ENCODE measurements around the gene ZNF319.

The ZNF319 gene

DNA sequence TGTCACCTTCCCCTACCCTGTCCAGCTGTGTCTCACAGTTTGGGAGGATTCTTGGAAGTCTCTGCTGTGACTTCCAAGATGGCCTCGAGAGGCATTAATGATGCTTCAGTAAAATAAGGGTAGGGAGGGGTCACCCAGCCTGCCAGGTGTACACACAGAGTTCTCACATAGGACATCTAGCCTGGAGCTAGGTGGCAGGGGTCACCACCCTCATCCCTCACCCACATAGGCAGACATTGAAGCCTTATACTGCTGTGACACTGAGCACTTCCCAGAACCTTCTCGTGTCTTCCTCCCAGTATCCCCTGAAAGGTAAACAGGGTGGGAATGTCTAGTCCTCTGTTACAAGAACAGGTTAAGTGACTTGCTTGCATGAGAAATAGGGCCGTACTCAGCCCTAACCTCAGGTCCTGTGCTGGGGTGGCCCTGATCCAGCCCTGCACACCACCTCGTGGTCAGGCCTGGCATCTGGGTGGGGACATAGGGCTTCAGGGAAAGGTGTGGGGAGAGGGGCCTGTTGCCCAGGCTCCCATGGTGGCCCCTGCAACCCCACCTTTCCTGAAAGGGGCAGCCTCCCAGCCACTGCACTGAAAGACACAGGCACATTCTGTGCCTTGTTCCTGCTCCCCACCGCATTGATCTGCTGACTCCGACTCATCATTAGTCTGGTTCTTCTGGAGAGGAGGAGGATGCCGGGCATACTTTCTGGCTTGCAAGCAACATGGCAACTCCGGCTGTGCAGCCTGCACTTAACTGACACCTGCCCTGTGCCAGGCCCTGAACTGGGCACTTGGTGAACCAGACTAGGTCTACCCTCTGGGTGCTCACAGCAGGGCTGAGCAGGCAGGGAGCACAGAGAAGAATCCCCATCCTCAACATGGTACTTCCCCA lies 21.4 kb upstream of the ZNF319 start:
- in situ Hi-C loops (cut with HindIII; ENCODE audit: low sequenced_read_pairs), result no loop called here
- peak; percentile 45 for DNase-seq (ENCODE audit: low read depth, low spot score)
- TF ChIP-seq, protein P1, sequence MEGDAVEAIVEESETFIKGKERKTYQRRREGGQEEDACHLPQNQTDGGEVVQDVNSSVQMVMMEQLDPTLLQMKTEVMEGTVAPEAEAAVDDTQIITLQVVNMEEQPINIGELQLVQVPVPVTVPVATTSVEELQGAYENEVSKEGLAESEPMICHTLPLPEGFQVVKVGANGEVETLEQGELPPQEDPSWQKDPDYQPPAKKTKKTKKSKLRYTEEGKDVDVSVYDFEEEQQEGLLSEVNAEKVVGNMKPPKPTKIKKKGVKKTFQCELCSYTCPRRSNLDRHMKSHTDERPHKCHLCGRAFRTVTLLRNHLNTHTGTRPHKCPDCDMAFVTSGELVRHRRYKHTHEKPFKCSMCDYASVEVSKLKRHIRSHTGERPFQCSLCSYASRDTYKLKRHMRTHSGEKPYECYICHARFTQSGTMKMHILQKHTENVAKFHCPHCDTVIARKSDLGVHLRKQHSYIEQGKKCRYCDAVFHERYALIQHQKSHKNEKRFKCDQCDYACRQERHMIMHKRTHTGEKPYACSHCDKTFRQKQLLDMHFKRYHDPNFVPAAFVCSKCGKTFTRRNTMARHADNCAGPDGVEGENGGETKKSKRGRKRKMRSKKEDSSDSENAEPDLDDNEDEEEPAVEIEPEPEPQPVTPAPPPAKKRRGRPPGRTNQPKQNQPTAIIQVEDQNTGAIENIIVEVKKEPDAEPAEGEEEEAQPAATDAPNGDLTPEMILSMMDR (IDR thresholded peaks at IDR 0.05; ENCODE audit: low read depth, low read length), result no peak
- H3K4me3 ChIP-seq (ENCODE audit: low read depth, low read length), result no peak overlapping the region

- peak; percentile 42 for DNase-seq (ENCODE audit: low read depth, low spot score)
- in situ Hi-C loops (cut with HindIII; ENCODE audit: low sequenced_read_pairs), result no loop called here
- TF ChIP-seq, protein P1 (IDR thresholded peaks at IDR 0.05; ENCODE audit: low read depth, low read length), result peak; percentile 87
- no peak overlapping the region for H3K4me3 ChIP-seq (ENCODE audit: low read depth, low read length)
These were observed 20.4 kb upstream of the ZNF319 start for GRCh38 chr16:58020628-58021521.

- in situ Hi-C loops (cut with HindIII; ENCODE audit: low sequenced_read_pairs), result no loop called here
- H3K4me3 ChIP-seq (ENCODE audit: low read depth, low read length), result no peak overlapping the region
- no peak for DNase-seq (ENCODE audit: low read depth, low spot score)
- TF ChIP-seq, protein P1 (IDR thresholded peaks at IDR 0.05; ENCODE audit: low read depth, low read length), result no peak
These were observed 19.5 kb upstream of the ZNF319 start for GRCh38 chr16:58019866-58020538.

DNA sequence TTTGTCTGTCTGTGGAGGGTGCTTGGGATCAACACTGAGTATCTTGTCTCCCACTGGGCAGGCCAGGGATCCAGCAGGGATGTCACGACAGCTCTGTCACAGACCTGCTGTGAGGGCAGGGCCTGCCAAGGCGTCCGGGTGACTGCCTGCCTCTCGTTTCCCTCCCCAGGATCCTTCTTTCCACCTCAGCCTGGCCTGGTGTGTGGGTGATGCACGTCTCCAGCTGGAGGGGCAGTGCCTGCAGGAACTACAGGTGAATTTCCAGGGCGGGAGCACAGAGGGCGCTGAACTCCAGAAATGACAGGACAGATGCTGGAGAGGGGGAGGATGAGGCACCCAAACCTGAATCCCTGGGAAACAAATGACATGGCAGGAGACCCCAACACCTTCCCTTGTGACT lies 18.3 kb upstream of the ZNF319 start:
- in situ Hi-C loops (cut with HindIII; ENCODE audit: low sequenced_read_pairs), result no loop called here
- TF ChIP-seq, protein P1 (IDR thresholded peaks at IDR 0.05; ENCODE audit: low read depth, low read length), result no peak
- DNase-seq (ENCODE audit: low read depth, low spot score), result no peak
- no peak overlapping the region for H3K4me3 ChIP-seq (ENCODE audit: low read depth, low read length)

DNA sequence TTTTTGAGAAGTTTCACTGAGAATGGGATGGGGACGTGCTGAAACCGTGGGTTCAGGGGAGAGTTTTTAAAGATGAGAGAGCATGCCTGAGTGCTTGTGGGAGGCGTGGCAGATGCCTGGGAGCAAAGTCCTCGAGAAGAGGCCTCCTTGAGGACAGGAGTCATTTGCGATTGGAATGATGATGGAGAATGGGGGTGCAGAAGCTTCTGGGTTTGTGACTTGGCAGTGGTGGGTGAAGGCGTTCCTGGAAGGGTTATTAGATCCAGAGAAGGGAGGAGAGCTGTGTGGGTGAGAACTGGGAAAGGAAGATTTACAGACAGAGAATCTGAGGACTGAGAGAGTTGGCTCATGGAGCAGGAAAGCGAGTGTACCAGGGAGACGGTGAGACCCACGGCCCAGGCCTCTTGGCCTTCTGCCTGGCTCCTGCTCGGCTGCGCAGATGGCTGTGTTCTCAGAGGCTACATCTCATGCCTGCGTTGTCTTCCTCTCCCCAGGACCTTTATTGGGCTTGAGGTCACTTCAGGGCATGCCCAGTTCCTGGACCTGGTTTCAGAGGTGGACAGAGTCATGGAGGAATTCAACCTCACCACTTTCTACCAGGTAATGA lies 16.5 kb upstream of the ZNF319 start:
- no peak for DNase-seq (ENCODE audit: low read depth, low spot score)
- no peak overlapping the region for H3K4me3 ChIP-seq (ENCODE audit: low read depth, low read length)

More for the DNA sequence above, 16.5 kb upstream of the ZNF319 start:
- in situ Hi-C loops (cut with HindIII; ENCODE audit: low sequenced_read_pairs), result no loop called here
- TF ChIP-seq, protein P1 (IDR thresholded peaks at IDR 0.05; ENCODE audit: low read depth, low read length), result no peak
